Lower lobe of right lung (tissue), 2 donors: Measurements from ENCODE around the gene ASTN2. TPM values are rescaled to one million over a fixed set of nuclear protein-coding genes. Genes with fewer than 3 reads are reported as not detected.

Experiments
- ATAC-seq, 2 donors: fragments of 200-7000 bp; cut with Tn5 transposase; one replicate each; pipeline ENCODE4 v1.9.1; 2020 to 2022; ENCODE audit warnings: mild to moderate bottlenecking in 2 of 2, moderate library complexity in 2 of 2
- DNase-seq: peaks from one replicate; pipeline ENCODE4 v3.0.0-alpha.2; 2020
- H3K27ac ChIP-seq: fragments of 200-600 bp; one replicate; pipeline ENCODE4 v1.8.0; 2022
- H3K27me3 ChIP-seq: fragments of 200-600 bp; one replicate; pipeline ENCODE4 v1.8.0; 2022; ENCODE audit warnings: low read depth
- H3K36me3 ChIP-seq: fragments of 200-600 bp; one replicate; pipeline ENCODE4 v1.8.0; 2022; ENCODE audit warnings: mild to moderate bottlenecking
- H3K4me1 ChIP-seq: fragments of 200-600 bp; one replicate; pipeline ENCODE4 v1.8.0; 2022
- H3K4me3 ChIP-seq: fragments of 200-600 bp; one replicate; pipeline ENCODE4 v1.8.0; 2022; ENCODE audit warnings: mild to moderate bottlenecking
- H3K9me3 ChIP-seq: fragments of 200-600 bp; one replicate; pipeline ENCODE4 v1.8.0; 2022
- CTCF ChIP-seq: fragments of 200-600 bp; IDR thresholded peaks from one replicate; pipeline ENCODE4 v1.8.0; 2022; ENCODE audit warnings: antibody characterized with exemption, mild to moderate bottlenecking
- intact Hi-C: fragments of 100-400 bp; cut with DNase I; formaldehyde crosslinking; loops from one replicate; pipeline ENCODE4 v1.11.0; 2022
- total RNA-seq: library from RNA; stranded (reverse); fragmentation: NEBNext Ultra II Directional; extraction: Animal tissue kit (Norgen Biotek cat#: 25700); gene quantifications from one replicate; pipeline ENCODE4 v1.2.1, GENCODE V29; 2021
- donor health status: DM: no; HTN: yes; CAD: no; lungs with severe emphysema.

Gene ASTN2
- total RNA-seq, 1 donor from 2014 or later, result 4.3 TPM

GRCh38 chr9:116422119-116422979, 992.5 kb downstream of the ASTN2 start:
- intact Hi-C loops, result no loop called here
- no peak for ATAC-seq
- H3K4me1 ChIP-seq, result no peaks in the 10 kb centered on the region

GRCh38 chr9:116420993-116421538, 993.8 kb downstream of the ASTN2 start:
- ATAC-seq (no peak), DNase-seq (no peak)
- Histone ChIP-seq H3K36me3 (no peaks in the 10 kb centered on the region), H3K9me3 (no peaks in the 10 kb centered on the region), H3K27me3 (no peaks in the 10 kb centered on the region), H3K4me3 (no peak overlapping the region), H3K27ac (no peak overlapping the region), H3K4me1 (no peaks in the 10 kb centered on the region)
- no peak for TF ChIP-seq CTCF
- intact Hi-C loops, result no loop called here

More at GRCh38 chr9:116422119-116422979, 992.5 kb downstream of the ASTN2 start:
- no peak for TF ChIP-seq CTCF
- Histone ChIP-seq H3K27me3 (no peaks in the 10 kb centered on the region), H3K36me3 (no peaks in the 10 kb centered on the region), H3K27ac (no peak overlapping the region), H3K9me3 (no peaks in the 10 kb centered on the region), H3K4me3 (no peak overlapping the region)
- DNase-seq, result no peak

GRCh38 chr9:116419181-116419580, 995.7 kb downstream of the ASTN2 start:
- Histone ChIP-seq H3K36me3 (no peaks in the 10 kb centered on the region), H3K27me3 (no peaks in the 10 kb centered on the region), H3K4me3 (no peak overlapping the region), H3K27ac (no peak overlapping the region), H3K9me3 (no peaks in the 10 kb centered on the region), H3K4me1 (no peaks in the 10 kb centered on the region)
- no peak for TF ChIP-seq CTCF
- no peak for ATAC-seq
- intact Hi-C loops, result no loop called here
- DNase-seq, result no peak

- no peak overlapping the region for H3K27ac ChIP-seq
Observed at GRCh38 chr9:116417464-116417863, 997.4 kb downstream of the ASTN2 start.

GRCh38 chr9:116416421-116416820, 998.4 kb downstream of the ASTN2 start:
- H3K27me3 ChIP-seq, result no peaks in the 10 kb centered on the region
- H3K36me3 ChIP-seq, result no peaks in the 10 kb centered on the region
- intact Hi-C loops, result no loop called here
- DNase-seq, result no peak
- no peak overlapping the region for H3K27ac ChIP-seq
- no peak for TF ChIP-seq CTCF
- no peaks in the 10 kb centered on the region for H3K9me3 ChIP-seq
- no peak overlapping the region for H3K4me3 ChIP-seq
- no peaks in the 10 kb centered on the region for H3K4me1 ChIP-seq
- ATAC-seq, result no peak

More at GRCh38 chr9:116417464-116417863, 997.4 kb downstream of the ASTN2 start:
- Histone ChIP-seq H3K4me3 (no peak overlapping the region), H3K36me3 (no peaks in the 10 kb centered on the region), H3K27me3 (no peaks in the 10 kb centered on the region), H3K9me3 (no peaks in the 10 kb centered on the region), H3K4me1 (no peaks in the 10 kb centered on the region)
- ATAC-seq (no peak), DNase-seq (no peak)
- intact Hi-C loops, result no loop called here
- no peak for TF ChIP-seq CTCF
